Measurements from ENCODE around the gene PHF21B.
A peak's percentile ranks its signal among the peaks of the same experiment; 100 is the strongest.
"Not testable (repeated sequence)": the region's sequence is repeated elsewhere in the genome, so short reads cannot be mapped to it uniquely, and the experiment has no call there.

PHF21B gene

DNA sequence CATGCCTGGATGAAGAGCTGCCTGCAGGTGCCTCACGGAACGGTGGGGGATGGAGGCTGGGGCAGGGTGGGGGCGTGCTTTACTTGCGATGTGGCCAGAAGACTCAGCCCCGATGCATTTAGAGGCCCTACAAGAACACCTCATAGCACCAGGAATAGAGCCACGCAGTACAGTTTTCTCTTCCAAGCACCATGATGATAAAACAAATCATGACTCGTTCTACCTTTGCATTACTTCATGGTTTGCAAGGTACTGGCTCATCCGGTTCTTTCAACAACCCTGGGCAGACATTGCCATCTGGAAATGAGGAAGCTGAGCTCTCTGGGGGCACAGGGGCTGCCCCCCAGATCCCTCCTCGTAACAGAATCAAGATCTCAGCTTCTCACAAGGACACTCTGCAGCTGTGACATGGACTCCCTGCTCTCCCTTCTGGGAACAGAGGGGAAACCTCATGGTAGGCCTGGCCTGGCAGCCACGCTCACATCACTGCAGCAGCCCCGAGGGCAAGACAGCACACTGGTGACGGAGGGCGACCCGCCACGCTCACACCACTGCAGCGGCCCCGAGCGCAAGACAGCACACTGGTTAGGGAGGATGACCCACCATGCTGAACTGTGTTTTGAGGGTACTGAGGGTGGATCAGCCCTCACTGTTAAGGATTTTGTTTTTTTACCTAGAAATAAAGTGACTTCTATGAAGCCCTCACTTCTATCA, 46.9 kb downstream of the PHF21B start:
- TF ChIP-seq, protein P1, sequence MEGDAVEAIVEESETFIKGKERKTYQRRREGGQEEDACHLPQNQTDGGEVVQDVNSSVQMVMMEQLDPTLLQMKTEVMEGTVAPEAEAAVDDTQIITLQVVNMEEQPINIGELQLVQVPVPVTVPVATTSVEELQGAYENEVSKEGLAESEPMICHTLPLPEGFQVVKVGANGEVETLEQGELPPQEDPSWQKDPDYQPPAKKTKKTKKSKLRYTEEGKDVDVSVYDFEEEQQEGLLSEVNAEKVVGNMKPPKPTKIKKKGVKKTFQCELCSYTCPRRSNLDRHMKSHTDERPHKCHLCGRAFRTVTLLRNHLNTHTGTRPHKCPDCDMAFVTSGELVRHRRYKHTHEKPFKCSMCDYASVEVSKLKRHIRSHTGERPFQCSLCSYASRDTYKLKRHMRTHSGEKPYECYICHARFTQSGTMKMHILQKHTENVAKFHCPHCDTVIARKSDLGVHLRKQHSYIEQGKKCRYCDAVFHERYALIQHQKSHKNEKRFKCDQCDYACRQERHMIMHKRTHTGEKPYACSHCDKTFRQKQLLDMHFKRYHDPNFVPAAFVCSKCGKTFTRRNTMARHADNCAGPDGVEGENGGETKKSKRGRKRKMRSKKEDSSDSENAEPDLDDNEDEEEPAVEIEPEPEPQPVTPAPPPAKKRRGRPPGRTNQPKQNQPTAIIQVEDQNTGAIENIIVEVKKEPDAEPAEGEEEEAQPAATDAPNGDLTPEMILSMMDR (IDR thresholded peaks at IDR 0.05; ENCODE audit: unreplicated experiment in 3 of 3) = no peak
- no peaks in the 10 kb centered on the region for H3K27me3 Mint-ChIP-seq (ENCODE audit: low read depth)
- H3K36me3 Mint-ChIP-seq (ENCODE audit: low read depth) = peaks cover 11% of the 10 kb centered on the region
- H3K27ac Mint-ChIP-seq = no peak overlapping the region
- no peak overlapping the region for H3K4me3 Mint-ChIP-seq
- no peaks in the 10 kb centered on the region for H3K4me1 Mint-ChIP-seq
- H3K9me3 Mint-ChIP-seq = no peaks in the 10 kb centered on the region

DNA sequence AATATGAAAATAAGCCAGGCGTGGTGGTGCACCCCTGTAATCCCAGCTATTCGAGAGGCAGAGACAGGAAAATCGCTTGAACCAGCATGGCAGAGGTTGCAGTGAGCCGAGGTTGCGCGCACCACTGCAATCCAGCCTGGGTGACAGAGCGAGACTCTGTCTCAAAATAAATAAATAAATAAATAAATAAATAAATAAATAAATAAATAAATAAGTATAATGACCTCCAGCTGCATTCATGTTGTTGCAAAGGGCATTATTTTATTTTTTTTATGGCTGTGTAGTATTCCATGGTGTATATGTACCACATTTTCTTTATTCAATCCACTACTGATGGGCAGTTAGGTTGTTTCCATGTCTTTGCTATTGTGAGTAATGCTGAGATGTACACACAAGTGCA, 48.1 kb downstream of the PHF21B start:
- H3K36me3 Mint-ChIP-seq (ENCODE audit: low read depth); H3K27me3 Mint-ChIP-seq (ENCODE audit: low read depth); H3K27ac Mint-ChIP-seq; H3K4me3 Mint-ChIP-seq; H3K9me3 Mint-ChIP-seq; H3K4me1 Mint-ChIP-seq: not testable (repeated sequence)

DNA sequence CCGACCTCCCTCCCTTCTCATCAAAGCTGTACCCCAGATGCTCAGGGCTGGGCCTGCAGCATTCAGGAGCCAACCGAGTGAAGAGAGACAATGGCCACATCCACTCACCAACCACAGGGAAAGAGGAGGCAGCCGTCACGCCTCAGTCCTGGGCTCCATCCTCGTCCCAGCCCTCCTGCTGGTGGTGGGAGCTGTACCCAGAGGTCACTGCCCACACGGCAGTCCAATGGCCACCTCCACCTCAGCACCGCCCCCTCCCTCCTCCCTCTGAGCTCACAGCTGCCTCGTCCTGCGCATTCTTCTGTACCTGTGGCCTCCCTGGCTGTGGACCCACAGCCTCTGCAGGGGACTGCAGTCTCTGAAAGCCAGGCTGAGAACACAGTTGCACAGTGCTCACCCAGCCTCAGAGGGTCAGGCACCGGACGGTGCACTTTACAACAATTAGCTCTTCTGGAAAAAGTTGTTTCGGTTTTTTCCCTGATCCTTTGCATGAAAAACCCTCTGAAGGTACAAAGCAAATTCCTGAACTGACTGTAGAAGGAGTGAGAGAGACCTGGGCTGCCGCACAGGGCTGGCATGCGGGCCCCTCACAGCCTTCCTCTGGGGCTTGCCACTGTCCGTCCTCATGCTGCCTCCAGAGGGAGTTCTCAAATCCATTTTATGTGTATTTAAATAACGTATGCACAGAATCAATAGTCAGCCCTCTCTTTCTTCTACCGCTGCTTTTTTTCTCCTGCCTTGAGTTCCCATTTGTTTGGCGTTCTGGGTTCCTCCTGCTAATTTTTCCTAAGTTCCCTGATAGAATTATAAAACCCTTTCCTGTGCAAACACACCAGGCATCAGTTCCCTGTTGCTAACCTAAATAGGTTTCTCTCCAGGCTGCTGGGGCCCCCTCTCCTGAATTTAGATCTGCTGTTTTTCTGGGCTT, 52.7 kb downstream of the PHF21B start:
- H3K27ac Mint-ChIP-seq = peak overlapping the region in 1 of 3 experiments; percentile 60
- peaks cover 11% of the 10 kb centered on the region for H3K36me3 Mint-ChIP-seq (ENCODE audit: low read depth)
- no peaks in the 10 kb centered on the region for H3K27me3 Mint-ChIP-seq (ENCODE audit: low read depth)
- H3K4me1 Mint-ChIP-seq = peaks cover 11% of the 10 kb centered on the region
- peaks cover 2% of the 10 kb centered on the region for H3K9me3 Mint-ChIP-seq
- no peak overlapping the region for H3K4me3 Mint-ChIP-seq
- TF ChIP-seq, protein P1 (IDR thresholded peaks at IDR 0.05; ENCODE audit: unreplicated experiment in 3 of 3) = peak; percentile 37 to 53 (median 39)

DNA sequence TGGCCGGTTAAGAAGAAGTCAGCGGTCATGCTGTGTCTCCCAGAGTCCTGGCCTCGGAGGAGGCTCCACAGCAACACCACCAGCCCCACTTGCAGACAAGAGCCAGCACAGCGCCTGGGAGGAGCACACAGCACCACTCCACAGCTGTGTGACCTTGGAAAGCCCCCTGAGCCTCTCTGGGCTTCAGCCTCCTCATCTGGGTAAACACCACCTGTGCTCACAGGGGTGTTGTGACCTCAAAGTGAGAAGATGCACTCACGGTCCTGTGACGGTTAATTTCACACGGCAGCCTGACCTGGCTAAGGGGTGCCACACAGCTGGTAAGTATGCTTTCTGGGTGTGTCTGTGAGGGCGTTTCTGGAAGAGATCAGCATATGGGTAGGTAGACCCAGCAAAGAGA, 54.7 kb downstream of the PHF21B start:
- peaks cover 2% of the 10 kb centered on the region for H3K9me3 Mint-ChIP-seq
- no peak overlapping the region for H3K27ac Mint-ChIP-seq
- H3K27me3 Mint-ChIP-seq (ENCODE audit: low read depth) = no peaks in the 10 kb centered on the region
- H3K4me1 Mint-ChIP-seq = peaks cover 11% of the 10 kb centered on the region
- H3K36me3 Mint-ChIP-seq (ENCODE audit: low read depth) = peaks cover 27% of the 10 kb centered on the region
- no peak overlapping the region for H3K4me3 Mint-ChIP-seq
- TF ChIP-seq, protein P1 (IDR thresholded peaks at IDR 0.05; ENCODE audit: unreplicated experiment in 3 of 3) = no peak

DNA sequence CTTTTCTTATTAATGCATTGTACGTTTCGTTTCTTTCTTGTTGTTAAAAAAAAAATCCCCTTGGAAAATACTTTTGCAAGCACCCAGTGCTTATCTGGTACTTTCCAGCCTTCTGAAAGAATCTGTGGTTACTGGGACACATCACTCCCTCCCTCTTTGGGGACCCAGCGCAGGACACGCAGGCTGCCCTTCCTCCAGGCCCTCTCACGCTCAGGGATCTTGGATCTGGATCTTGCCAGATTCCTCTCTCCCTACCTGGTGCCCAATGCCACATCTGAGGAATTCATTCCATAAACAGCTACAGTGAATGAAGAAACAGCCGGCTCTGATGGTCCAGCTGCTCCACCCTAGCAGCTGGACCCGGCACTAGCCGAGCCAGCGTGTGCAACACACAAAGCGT, 55.7 kb downstream of the PHF21B start:
- TF ChIP-seq, protein P1 (IDR thresholded peaks at IDR 0.05; ENCODE audit: unreplicated experiment in 3 of 3) = no peak
- Mint-ChIP-seq H3K4me3 (no peak overlapping the region), H3K9me3 (peaks cover 2% of the 10 kb centered on the region), H3K27ac (no peak overlapping the region), H3K36me3 (ENCODE audit: low read depth) (peaks cover 22% of the 10 kb centered on the region), H3K4me1 (peaks cover 11% of the 10 kb centered on the region), H3K27me3 (ENCODE audit: low read depth) (no peaks in the 10 kb centered on the region)

DNA sequence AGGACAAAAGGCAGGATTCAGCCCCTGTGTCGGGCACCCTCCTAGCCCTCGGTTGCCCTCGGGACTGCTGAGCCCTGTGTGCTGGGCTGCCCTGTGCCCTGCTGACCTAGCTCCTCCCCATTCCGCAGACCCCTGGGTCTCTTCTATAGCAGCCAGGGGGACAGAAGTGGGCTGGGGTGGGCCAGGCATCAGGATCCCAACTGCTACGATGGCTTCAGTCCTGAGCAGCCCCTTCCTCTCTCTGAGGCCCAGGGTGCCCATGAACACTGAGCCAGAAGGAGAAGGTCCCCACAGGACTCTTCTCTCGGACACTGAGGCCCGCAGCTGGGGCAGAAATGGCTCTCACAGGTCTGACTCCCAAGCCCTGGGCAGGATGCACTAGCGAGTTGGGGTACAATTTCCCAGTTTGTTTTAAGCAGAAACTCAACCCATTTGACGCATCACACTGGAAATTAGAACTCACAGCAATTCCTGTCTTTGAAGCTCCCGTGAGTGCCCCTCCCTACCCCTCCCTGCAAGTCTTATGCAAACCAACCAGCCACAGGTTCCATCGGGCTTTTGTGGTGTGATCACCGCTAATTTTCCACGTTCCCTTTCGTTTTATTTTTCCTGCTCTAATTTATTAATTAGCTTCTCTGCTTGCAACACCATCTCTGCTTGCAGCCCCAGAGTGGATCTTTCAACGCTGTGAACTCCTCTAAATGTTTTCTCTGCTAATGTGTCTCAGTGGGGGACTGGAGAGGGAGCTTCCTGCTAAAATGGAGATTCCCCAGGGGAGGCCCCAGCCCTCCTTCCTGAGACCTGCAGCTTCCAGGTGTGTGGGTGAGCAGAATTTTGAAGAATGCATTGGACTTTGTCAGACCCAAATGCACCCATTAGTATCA, 56.7 kb downstream of the PHF21B start:
- Mint-ChIP-seq H3K4me1 (peaks cover 11% of the 10 kb centered on the region), H3K27ac (no peak overlapping the region), H3K36me3 (ENCODE audit: low read depth) (peaks cover 20% of the 10 kb centered on the region), H3K27me3 (ENCODE audit: low read depth) (no peaks in the 10 kb centered on the region), H3K9me3 (peaks cover 2% of the 10 kb centered on the region), H3K4me3 (no peak overlapping the region)
- TF ChIP-seq, protein P1 (IDR thresholded peaks at IDR 0.05; ENCODE audit: unreplicated experiment in 3 of 3) = no peak
